Left cardiac atrium (tissue), 4 donors: ENCODE results near the gene ATF6. TPM values are rescaled to one million over a fixed set of nuclear protein-coding genes. Genes with fewer than 3 reads are reported as not detected.
A peak's percentile ranks its signal among the peaks of the same experiment; 100 is the strongest.

Experiments used
- ATAC-seq, 2 donors: fragments of 200-7000 bp; cut with Tn5 transposase; one replicate each; pipeline ENCODE4 v1.9.1; 2020; ENCODE audit warnings: mild to moderate bottlenecking in 2 of 2, moderate library complexity in 2 of 2
- DNase-seq: peaks from one replicate; pipeline ENCODE4 v3.0.0-alpha.2; 2020
- intact Hi-C, 2 donors: fragments of 100-400 bp; cut with DNase I; formaldehyde crosslinking; loops; one replicate each; pipeline versions ENCODE4 v1.14.1 to v1.15.1; 2022 to 2023
- total RNA-seq, 2 donors: library from RNA; stranded (reverse); fragmentation: NEBNext Ultra II Directional; extraction: Animal tissue kit (Norgen Biotek cat#: 25700); gene quantifications; one replicate each; pipeline ENCODE4 v1.2.1, GENCODE V29; 2021
- donor health status: DM: no; HTN: yes; CAD: no.
- donor health status: DM: no; HTN: yes; CAD: no; lungs with severe emphysema.
- donor health status: DM: yes; HTN: yes; CAD: no.
- donor health status: Dilated cardiomyopathy.

Gene ATF6
- total RNA-seq, 2 donors from 2014 or later = 14.4 to 20.3 TPM

DNA sequence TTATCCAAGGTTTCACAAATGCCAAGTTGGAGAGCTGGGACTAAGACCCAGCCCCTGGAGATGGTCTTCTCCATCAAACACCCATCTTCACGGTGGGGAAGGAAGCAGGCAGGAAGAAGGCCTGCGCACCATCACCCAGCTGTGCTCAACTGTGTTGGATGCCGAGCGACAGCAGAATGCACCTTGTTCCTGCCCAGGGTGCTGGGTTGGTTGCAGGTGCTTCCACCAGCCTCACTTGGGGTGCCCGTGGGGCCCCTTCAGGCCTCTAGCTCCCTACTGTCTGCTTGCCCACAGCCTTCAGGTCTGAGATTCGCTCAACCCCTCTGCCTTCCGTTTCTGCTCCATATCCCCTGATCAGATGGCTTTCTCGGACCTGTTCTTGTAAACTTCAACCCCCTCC lies 215.0 kb downstream of the ATF6 start:
- intact Hi-C loops = no loop called here
- ATAC-seq = no peak
- no peak for DNase-seq

DNA sequence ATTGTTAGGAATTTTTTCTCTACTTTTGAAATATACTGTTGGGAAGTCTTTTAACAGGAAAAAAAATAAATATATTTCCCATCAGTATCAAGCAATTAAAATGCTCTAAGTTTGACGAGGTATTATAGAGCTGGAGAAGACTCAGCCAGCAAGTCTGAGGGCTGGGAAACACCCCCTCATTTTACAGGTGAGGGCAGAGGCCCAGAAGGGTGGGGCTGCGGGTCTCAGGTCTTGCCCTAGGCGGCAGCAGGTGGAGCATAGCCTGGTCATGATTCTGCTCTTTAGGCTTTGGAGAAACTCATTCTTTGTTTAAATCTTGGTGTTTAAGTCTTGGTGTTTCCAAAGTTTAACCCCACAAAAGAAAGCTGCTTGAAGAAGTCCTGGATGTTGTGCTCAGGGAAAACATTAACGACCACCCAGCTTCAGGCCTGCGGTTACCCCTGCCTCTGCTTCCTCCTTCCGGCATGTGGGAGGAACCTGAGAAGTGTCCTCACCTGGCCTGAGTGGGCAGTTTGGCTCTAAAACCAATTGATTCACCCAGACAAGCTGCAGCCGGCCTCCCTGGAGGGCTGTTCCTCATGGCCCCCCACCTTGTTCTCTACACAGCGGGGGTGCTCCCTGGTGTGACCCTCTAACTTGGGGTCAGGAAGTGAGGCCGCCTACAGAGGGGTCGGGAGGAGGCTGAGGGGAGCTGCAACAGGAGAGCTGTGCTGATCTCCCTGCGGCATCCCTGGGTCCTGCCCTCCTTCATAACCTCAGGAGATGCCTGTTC lies 215.8 kb downstream of the ATF6 start:
- ATAC-seq (no peak), DNase-seq (no peak)
- intact Hi-C loops = no loop called here

DNA sequence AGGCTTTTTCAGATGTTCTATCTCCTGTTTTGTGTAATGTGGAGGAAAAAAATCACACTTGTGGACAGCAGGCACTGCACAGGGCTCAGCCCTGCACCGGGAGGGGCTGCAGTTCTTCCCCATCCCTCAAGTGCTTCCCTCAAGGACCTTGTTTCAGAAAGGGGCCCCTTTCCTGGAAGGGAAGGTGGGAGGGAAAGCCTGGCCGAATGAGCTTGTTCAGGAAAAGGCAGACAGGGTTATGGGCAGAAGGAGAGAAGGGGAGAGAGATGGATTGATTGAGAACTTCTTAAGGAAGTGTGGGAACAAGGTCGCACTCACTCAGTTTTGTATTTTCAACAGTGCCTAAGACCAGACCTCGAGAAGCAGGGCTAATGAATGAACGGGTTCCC lies 216.4 kb downstream of the ATF6 start:
- ATAC-seq = no peak
- no peak for DNase-seq
- intact Hi-C loops = no loop called here

DNA sequence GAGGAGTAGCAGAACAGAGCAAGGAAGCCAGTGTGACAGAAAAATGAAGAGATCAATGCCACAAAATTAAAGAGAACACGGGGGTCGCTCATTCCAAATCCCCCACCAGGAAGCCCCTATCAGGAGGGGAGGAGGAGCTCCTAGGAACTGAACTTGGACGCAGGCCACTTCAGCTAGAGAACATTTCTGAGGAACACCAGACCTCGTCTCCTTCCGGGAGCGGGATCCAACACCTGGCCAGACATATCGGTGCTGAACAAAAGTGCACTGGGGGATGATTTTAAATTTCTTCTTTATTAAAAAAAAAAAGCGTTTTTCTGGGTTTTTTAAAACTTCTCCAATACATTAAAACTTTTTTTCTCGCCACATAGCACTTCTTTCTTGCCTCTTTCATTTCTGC lies 216.8 kb downstream of the ATF6 start:
- DNase-seq (no peak), ATAC-seq (no peak)
- intact Hi-C loops = no loop called here

DNA sequence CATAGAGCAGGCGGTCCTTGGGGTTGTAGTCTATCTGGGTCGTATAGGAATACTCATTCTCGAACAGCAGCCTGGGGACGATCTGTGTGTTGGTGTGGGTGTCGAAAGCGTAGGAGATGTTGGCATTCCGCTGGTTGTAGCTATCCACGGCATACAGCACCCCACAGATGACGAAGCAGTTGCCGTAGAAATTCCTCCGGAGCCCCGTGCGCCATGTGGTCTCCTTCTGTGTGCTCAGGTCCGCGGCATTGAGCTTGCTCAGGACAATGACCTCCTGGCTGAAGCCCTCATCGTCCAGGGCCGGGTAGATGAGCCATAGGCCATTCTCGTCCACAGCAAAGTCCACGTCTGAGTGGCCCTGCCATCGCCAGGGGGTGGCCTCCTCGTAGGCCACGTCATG lies 217.6 kb downstream of the ATF6 start:
- ATAC-seq (no peak), DNase-seq (no peak)
- intact Hi-C loops = no loop called here

DNA sequence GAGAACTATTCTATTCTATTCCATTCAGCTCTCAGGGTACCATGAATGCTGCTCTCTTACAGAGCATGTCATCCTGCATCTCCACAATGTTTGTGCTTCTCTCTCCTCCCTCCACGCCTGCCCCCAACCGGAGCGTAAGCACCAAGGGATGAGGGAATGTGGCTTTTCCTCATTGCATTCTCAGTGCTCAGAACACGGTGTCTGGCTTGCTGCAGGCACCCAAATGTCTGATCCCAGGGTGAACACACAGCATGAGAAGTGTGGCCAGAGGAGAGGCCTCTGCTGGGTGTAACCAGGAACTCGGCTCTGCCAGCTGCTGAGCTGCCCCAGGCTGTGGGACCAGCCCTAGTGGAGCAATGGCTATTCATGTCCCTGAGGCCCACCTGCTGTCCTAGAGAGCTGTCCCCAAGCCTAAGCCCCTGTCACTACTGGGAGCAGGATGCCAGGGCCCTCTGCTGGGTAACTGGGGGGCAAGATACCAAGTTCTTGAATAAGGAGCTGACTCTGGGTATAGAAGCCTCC lies 219.2 kb downstream of the ATF6 start:
- intact Hi-C loops = no loop called here
- ATAC-seq = no peak
- DNase-seq = no peak

DNA sequence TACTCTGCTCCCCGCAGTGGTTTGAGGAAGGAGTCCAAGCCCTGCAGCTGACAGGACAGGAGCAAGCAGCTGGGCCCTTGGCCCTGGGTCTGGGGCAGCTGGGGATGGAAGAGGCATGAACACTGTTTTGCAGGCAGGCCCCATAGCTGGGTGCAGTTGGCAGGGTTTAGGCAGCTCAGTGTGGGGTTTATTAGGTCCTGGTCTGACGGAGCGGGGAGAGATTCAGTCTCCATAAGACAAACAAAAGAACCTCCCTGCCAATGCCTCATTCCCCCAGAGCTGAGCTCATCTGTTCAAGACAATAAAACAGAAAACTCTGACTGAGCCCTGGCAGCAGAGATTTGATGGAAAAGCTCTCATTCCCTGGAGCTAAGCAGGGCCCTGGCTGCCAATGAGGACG lies 220.2 kb downstream of the ATF6 start:
- DNase-seq (no peak), ATAC-seq (peak in 1 of 2 donors; percentile 42)
- intact Hi-C loops = no loop called here

DNA sequence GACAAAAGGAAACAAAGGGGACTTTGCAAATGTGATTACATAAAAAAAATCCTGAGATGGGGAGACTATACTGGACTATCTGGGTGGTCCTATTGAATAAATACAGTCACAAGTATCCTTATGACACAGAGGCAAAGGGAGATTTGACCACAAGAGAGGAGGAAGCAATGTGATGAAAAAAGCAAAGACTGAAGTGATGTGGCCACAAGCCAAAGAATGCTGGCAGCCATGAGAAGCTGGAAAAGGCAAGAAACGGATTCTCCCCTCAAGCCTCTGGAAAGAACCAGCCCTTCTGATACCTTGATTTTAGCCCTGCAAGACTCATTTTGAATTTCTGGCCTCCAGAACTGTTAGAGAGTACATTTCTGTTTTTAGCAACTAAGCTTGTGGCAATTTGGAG lies 221.2 kb downstream of the ATF6 start:
- ATAC-seq (no peak), DNase-seq (no peak)
- intact Hi-C loops = no loop called here

DNA sequence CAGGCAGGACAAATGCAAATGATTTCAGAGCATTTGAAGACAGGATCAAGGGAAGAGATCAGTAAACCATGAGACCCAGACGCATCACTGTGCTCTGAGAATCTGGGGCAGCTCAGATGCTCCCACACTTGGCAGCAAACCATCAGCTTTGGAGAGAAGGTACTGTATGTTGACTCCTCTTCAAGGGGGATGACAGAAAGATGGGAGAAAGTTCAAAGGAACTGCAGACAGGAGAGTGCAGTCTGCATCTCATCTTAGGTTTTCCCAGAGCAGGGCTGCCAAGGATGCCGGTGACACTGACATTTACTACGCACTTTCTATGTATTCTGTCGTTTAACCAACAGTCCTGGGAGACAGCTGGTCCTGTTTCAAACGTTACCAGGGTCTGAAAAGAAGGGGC lies 221.8 kb downstream of the ATF6 start:
- DNase-seq = no peak
- ATAC-seq = no peak
- intact Hi-C loops = no loop called here

DNA sequence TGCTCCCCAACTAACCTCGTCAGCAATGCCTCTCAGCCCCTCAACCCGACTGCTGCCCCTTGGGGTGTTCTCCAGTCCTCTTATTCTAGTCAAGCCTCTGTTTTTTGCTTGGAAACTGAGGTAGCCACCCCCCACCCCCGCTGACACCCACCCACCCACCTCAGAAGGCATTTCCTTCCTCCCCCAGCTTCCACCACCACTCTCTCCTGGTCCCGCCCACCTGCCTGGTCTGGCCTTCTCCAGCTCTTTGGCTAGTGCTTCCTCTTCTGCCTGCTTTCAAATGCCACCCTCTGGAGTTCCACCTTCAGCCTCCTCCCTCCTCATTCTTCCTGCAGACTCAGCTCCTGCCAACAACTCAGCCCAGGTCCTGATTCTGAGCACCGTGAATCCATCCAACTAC lies 222.3 kb downstream of the ATF6 start:
- intact Hi-C loops = no loop called here
- ATAC-seq (no peak), DNase-seq (no peak)

DNA sequence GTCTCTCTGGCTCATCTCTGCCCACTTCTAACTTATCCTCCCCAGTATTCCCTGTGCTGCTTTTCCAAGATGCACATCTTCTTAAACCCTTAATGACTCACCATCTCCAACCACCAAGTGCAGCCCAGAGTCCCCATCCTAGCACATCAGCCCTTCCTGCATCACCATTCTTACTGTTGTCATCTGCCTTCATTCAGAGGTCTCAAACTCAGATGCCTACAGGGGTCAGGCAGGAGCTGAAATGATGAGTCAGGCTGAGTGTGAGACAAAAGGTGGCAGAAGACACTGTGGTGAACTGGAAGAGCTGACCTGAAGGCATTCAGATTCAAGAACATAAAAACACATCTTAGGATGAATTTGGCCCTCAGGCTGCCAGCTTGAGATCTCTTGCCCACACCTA lies 223.0 kb downstream of the ATF6 start:
- intact Hi-C loops = no loop called here
- no peak for DNase-seq
- ATAC-seq = no peak

DNA sequence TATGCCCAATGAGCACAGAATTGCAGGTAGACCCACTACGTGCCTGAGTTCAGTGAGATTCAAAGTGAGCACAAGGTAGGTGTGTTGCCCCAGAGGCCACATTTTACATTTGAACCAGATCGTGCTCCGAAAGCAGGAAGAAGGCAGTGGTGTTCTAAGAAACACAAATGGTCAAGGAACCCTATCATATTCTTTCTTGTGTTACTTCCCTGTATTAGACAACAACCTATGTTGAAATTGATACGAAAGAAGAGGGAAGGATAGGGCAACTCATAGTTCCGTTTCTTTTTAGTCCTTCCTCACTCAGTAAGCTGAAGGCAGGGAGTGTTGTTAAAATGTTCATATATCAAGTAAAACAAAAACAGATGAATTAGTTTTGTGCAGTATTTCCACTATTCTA lies 223.7 kb downstream of the ATF6 start:
- intact Hi-C loops = no loop called here
- no peak for DNase-seq
- ATAC-seq = peak in 1 of 2 donors; percentile 17

DNA sequence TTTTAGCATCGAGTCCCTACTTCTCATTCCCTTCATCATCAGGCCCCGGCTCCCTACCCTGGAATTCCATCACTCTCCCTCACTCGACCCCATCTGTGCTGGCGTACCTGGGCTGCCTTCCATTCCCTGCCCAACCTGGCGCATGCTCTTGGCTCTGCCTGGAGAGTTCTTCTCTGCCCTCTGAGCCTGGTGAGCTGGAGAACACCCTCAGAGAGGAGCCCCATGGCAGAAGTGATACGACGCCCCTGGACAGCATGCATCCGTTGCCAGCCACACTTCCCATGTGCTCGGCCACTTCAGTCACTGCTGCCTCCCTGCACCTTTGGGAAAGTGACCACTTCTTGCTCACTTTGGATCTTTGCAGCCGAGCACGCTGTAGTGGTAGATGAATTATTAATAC lies 227.5 kb downstream of the ATF6 start:
- DNase-seq (no peak), ATAC-seq (no peak)
- intact Hi-C loops = no loop called here

DNA sequence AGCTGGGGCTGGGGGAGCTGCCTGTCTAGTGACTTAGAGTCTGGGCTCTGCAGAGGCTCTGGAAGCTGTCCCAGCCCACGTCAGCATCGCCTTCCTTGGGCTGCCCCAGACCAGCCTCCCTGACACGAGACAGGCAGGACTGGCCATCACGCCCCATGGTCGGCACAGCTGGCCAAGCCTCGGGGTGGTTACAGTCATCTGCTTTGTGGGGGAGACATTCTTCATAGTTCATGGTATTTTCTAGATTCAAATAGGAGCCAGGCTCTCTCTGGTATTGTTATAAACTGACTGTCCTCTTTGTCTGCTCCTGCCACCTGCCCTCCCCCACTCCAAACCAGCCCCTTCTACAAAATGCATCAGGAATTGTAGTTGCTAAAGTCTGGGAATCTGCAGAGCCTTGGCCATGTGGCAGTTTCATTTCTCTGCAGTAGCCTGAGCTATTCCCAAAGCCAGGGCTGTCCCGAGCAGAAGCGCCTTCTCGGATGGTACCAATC lies 228.1 kb downstream of the ATF6 start:
- intact Hi-C loops = no loop called here
- ATAC-seq (peak; percentile 82 to 83), DNase-seq (peak; percentile 62)

DNA sequence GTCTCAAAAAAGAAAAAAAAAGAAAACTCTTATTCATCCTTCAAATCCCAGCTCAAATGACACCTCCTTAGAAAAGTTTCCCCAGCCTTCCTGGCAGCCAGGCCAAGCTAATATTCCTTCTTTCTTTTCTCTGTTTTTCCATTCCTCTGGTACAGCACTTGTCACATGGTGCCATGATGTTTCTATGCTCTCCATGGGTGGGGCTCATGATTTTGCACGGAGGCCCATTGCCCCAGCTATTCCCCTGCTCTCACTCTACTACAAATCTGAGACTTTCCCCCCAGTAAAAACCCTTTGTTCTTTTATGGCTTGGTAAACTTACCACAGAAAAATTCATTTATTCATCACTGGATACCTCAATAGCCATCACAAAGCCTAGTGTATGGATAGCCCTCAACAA lies 231.0 kb downstream of the ATF6 start:
- DNase-seq = no peak
- intact Hi-C loops = no loop called here
- ATAC-seq = no peak

DNA sequence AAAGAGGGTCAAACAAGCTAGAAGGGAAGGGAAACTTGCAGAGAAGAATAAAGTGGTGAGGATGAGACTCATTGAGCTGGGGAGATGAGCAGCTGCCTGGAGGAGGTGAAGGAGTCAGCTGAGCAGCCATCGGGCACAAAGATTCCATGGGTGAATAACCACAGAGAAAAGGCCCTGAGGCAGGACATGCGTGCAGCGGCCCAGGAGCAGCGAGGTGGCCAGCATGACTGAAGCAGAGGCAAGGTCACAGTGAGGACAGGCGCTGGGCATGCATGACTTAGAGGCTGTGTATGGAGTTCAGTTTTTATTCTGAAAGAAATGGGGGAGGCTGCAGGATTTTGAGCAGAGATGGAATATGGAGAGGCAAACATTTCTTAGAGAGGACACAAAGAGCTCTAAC lies 232.7 kb downstream of the ATF6 start:
- DNase-seq = no peak
- no peak for ATAC-seq
- intact Hi-C loops = no loop called here

DNA sequence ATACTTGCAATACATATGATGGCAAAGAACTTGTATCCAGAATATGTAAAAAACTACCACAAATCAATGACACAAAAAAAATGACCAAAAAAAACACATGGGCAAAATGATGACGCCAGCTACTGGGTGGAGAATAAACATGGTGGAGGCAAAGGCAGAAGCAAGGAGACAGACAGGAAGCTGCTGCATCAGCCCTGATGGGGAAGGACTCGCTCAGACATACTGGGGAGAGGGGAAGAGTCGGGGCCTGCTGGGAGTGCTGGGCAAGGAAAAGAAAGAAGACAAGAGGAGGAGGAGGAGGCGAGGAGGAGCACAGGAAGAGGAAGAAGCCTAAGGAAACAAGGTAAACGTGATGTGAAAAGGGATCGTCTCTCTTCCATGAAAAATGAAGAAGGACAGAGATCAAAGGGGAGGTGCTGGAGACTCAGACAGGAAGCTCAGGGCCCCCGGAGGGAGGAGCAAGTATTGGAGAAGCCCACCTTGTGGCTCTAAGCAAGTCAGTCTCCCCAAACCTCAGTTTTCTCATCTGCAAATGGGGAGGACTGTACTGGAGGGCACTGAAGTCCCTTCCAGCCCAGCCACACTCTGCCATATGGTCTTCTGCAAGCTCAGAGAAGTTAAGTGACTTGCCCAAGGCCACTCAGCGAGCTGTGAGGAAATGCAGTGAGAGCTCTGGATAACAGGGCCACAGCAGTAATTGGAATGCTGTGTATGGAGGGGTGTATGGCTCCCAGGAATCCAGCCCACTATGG lies 233.4 kb downstream of the ATF6 start:
- DNase-seq (no peak), ATAC-seq (no peak)
- intact Hi-C loops = no loop called here

DNA sequence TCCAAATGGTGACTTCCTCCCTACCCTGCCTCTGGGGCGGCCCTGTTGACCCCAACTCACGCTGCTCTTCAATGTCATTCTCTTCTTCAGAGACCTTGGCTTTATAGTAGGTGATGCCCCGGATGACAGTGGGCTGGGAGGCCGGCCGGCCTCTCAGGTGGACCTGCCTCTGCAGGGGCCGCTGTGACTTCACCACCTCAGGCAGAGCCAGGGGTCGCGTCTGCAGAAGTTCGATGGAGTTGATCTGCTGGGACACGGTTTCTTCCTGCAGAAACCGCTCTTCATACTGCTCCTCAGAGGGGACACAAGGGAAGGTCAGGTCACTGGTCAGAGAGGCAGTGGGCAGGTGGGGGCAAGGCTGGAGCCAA lies 233.9 kb downstream of the ATF6 start:
- no peak for DNase-seq
- intact Hi-C loops = no loop called here
- no peak for ATAC-seq

DNA sequence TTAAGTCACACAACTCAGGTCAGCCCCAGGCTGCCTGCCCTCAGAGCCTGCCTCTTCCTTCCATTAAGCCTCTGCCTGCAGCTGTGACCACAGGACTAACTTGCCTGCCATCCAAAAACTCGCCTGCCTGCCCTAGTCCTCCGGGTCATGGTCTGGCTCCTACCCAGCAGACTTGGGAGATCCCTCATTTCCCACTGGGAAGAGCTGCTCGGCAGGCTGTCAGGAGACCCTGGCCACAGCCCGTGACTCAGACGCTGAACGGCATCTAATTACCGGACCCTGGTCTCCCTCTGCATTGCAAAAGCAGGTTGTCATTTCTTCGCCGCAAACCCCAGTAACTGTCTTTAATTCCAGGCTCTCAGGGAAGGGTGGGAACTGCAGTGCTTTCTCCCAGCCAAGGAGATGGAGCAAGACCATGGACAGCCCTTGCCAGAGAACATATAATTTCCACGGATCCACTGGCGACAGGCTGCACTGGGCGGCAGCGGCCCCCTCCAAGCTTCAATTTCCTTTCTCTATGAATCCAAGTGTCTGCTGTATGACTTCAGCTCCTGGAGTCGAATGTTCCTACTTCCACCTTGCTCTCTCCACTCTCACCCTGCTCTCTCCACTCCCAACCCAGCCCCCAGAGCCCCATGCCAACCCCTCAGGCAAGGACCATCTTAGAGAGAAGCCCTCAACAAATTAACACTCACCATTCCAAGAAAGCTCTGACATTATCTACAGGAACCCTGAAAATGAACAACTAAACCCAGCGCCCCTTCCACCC lies 237.1 kb downstream of the ATF6 start:
- intact Hi-C loops = no loop called here
- DNase-seq (peak; percentile 70), ATAC-seq (peak; percentile 40 to 67)

DNA sequence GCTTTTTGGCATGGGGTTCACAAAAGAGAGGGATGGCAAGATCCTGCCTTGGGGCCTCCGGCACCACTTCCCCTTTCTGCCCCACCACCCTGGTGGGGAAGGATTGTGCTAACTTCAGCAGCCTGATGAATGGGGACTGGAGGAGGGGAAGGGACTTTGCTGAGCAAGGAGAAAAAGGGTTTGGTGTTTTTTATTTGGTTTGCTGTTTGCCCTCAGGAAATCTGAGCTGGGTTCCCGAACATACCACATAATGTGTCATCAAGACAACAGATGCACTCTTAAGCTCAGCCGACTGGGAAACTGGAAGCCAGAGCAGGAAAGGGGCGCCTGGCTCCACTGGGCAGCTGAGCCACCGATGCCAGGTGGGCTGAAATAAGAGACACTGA lies 237.7 kb downstream of the ATF6 start:
- DNase-seq = no peak
- intact Hi-C loops = no loop called here
- ATAC-seq = peak; percentile 45 to 83
